ENCODE data around the gene LMNA. TPM values are rescaled to one million over a fixed set of nuclear protein-coding genes. Genes with fewer than 3 reads are reported as not detected.

Gene LMNA
- polyA plus RNA-seq, 3 donors, result 16.5 to 45.5 (median 24.7) TPM

DNA sequence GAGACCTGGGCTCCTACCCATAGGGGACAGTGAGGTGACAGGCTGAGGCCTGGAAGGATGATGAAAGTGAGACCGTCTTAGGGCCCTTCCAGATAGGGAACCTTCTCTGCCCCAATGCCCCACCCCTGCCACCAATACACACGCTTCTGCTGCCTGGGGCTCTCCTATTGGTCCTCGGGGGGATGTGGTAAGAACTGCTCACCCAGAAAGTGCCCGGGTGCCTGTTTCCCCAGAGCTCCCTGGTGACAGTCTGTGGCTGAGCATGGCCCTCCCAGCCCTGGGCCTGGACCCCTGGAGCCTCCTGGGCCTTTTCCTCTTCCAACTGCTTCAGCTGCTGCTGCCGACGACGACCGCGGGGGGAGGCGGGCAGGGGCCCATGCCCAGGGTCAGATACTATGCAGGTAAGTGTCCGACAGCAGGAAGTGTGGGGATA, 39.8 kb downstream of the LMNA start:
- peaks cover 39 to 41% of the 10 kb centered on the region in 2 donors for H3K36me3 Mint-ChIP-seq
- Histone ChIP-seq H3K79me2 (ENCODE audit: insufficient read depth, low read length) (peaks cover 57% of the 10 kb centered on the region), H3K36me3 (replicated peaks in 1 of 2; ENCODE audit: control insufficient read depth in 1 of 2, insufficient read depth in 2 of 2, low read length in 2 of 2) (peaks cover 25 to 31% of the 10 kb centered on the region in 2 donors), H2AFZ (ENCODE audit: insufficient read depth, low read depth, low read length, poor library complexity, severe bottlenecking) (peak overlapping the region; percentile 60), H3K4me1 (ENCODE audit: control insufficient read depth in 1 of 2, insufficient read depth in 2 of 2, low read length in 2 of 2) (peaks cover 73 to 77% of the 10 kb centered on the region in 2 donors), H3K27ac (ENCODE audit: low read depth in 1 of 2, low read length in 2 of 2) (peak overlapping the region; percentile 79 to 98), H3K27me3 (ENCODE audit: control insufficient read depth in 2 of 2, insufficient read depth in 2 of 2, low read length in 2 of 2) (no peaks in the 10 kb centered on the region), H4K20me1 (ENCODE audit: insufficient read depth, low read length) (peaks cover 6% of the 10 kb centered on the region), H3K9ac (ENCODE audit: insufficient read depth, low read length, poor library complexity, severe bottlenecking) (peak overlapping the region; percentile 92), H3K9me3 (replicated peaks in 1 of 2; ENCODE audit: control insufficient read depth in 1 of 2, insufficient read depth in 1 of 2, low read length in 2 of 2) (no peaks in the 10 kb centered on the region), H3K4me3 (replicated peaks in 1 of 3; ENCODE audit: low read depth in 2 of 3, low read length in 3 of 3) (peak overlapping the region; percentile 62 to 90 (median 85)), H3K4me2 (replicated peaks; ENCODE audit: extremely low read depth, low read length, poor library complexity, severe bottlenecking) (peak overlapping the region; percentile 92)
- peak overlapping the region; percentile 97 to 99 (median 99) for H3K27ac Mint-ChIP-seq
- peaks cover 0 to 2% (median 0%) of the 10 kb centered on the region in 7 donors for H3K9me3 Mint-ChIP-seq
- H3K4me1 Mint-ChIP-seq, result peaks cover 83% of the 10 kb centered on the region
- WGBS (ENCODE audit: insufficient coverage), result 4% methylated on average over 3 of the region's 11 CpGs
- TF ChIP-seq, protein P1, sequence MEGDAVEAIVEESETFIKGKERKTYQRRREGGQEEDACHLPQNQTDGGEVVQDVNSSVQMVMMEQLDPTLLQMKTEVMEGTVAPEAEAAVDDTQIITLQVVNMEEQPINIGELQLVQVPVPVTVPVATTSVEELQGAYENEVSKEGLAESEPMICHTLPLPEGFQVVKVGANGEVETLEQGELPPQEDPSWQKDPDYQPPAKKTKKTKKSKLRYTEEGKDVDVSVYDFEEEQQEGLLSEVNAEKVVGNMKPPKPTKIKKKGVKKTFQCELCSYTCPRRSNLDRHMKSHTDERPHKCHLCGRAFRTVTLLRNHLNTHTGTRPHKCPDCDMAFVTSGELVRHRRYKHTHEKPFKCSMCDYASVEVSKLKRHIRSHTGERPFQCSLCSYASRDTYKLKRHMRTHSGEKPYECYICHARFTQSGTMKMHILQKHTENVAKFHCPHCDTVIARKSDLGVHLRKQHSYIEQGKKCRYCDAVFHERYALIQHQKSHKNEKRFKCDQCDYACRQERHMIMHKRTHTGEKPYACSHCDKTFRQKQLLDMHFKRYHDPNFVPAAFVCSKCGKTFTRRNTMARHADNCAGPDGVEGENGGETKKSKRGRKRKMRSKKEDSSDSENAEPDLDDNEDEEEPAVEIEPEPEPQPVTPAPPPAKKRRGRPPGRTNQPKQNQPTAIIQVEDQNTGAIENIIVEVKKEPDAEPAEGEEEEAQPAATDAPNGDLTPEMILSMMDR (IDR thresholded peaks at IDR 0.05), result no peak
- H3K4me3 Mint-ChIP-seq, result peak overlapping the region; percentile 97 to 99
- intact Hi-C loops (cut with micrococcal nuclease), result no loop called here
- DNase-seq, result peak; percentile 95 to 98 (median 97)
- H3K27me3 Mint-ChIP-seq (ENCODE audit: low read depth in 3 of 3), result peaks cover 0 to 4% (median 0%) of the 10 kb centered on the region in 3 donors

DNA sequence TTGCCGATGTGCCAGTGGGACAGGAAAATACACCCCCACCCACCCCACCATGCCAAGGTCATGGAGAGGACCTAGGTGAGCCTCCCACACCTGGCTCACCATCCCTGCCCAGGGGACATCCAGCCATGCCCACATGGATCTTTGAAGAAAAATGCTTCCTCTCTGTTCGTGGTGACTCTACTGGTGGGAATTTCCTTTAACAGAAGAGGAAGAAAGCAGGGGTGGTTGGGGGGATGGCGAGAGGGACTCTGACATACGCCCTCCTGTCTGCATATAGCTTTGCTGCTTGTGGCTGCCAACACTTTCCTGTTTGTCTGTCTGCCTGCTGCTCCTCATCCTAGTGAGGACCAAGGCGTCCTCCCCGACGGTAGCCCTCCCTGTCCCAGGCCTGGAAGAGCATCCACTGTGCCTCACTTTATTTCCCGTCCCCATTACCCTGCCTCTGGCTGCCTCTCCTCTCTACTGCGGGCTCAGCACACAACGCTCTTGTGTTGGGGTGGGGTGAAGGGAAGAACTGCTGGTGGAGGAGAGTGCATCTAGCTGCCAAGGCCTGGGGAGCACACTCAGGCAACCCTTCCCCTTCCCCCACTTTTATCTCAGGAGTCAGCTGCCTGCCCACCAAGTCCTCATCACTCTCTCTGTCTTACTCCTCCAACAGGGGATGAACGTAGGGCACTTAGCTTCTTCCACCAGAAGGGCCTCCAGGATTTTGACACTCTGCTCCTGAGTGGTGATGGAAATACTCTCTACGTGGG, 41.4 kb downstream of the LMNA start:
- Histone ChIP-seq H3K27me3 (ENCODE audit: control insufficient read depth in 2 of 2, insufficient read depth in 2 of 2, low read length in 2 of 2) (no peaks in the 10 kb centered on the region), H3K9me3 (replicated peaks in 1 of 2; ENCODE audit: control insufficient read depth in 1 of 2, insufficient read depth in 1 of 2, low read length in 2 of 2) (no peaks in the 10 kb centered on the region), H4K20me1 (ENCODE audit: insufficient read depth, low read length) (peaks cover 16% of the 10 kb centered on the region), H3K79me2 (ENCODE audit: insufficient read depth, low read length) (peaks cover 57% of the 10 kb centered on the region), H3K36me3 (replicated peaks in 1 of 2; ENCODE audit: control insufficient read depth in 1 of 2, insufficient read depth in 2 of 2, low read length in 2 of 2) (peaks cover 40 to 47% of the 10 kb centered on the region in 2 donors), H3K4me2 (replicated peaks; ENCODE audit: extremely low read depth, low read length, poor library complexity, severe bottlenecking) (peak overlapping the region; percentile 92), H3K4me3 (replicated peaks in 1 of 3; ENCODE audit: low read depth in 2 of 3, low read length in 3 of 3) (peak overlapping the region; percentile 62 to 90 (median 85)), H2AFZ (ENCODE audit: insufficient read depth, low read depth, low read length, poor library complexity, severe bottlenecking) (no peak overlapping the region), H3K4me1 (ENCODE audit: control insufficient read depth in 1 of 2, insufficient read depth in 2 of 2, low read length in 2 of 2) (peaks cover 72 to 77% of the 10 kb centered on the region in 2 donors), H3K27ac (ENCODE audit: low read depth in 1 of 2, low read length in 2 of 2) (peak overlapping the region; percentile 79 to 98), H3K9ac (ENCODE audit: insufficient read depth, low read length, poor library complexity, severe bottlenecking) (peak overlapping the region; percentile 92)
- peaks cover 54 to 56% of the 10 kb centered on the region in 2 donors for H3K36me3 Mint-ChIP-seq
- TF ChIP-seq, protein P1 (IDR thresholded peaks at IDR 0.05), result no peak
- H3K9me3 Mint-ChIP-seq, result no peaks in the 10 kb centered on the region
- intact Hi-C loops (cut with micrococcal nuclease), result no loop called here
- H3K27me3 Mint-ChIP-seq (ENCODE audit: low read depth in 3 of 3), result peaks cover 0 to 4% (median 2%) of the 10 kb centered on the region in 3 donors
- peaks cover 82% of the 10 kb centered on the region for H3K4me1 Mint-ChIP-seq
- 25% methylated on average over 4 of the region's 12 CpGs for WGBS (ENCODE audit: insufficient coverage)
- peak overlapping the region; percentile 97 to 99 for H3K4me3 Mint-ChIP-seq
- peak; percentile 48 to 82 (median 63) for DNase-seq
- H3K27ac Mint-ChIP-seq, result peak overlapping the region; percentile 86 to 99 (median 99)

Data from CD14-positive monocyte (primary cell).